Psoas muscle (tissue), 8 donors: ENCODE results near the gene KLHL29. TPM values are rescaled to one million over a fixed set of nuclear protein-coding genes. Genes with fewer than 3 reads are reported as not detected.

ENCODE experiments used
- ATAC-seq, 4 donors: fragments of 200-7000 bp; cut with Tn5 transposase; one replicate each; pipeline ENCODE4 v1.9.1; 2020; ENCODE audit warnings: moderate library complexity in 3 of 4, mild to moderate bottlenecking in 2 of 4
- DNase-seq, 2 donors: peaks; one replicate each; pipeline ENCODE4 v3.0.0-alpha.2; 2020
- H3K27ac ChIP-seq: fragments of 200-600 bp; one replicate; pipeline ENCODE4 v1.8.0; 2022
- H3K27me3 ChIP-seq, 3 donors: fragments of 200-600 bp in 1 of 3; one replicate each; pipeline versions ENCODE4 v1.6.1 to v1.8.0; 2013 to 2022; ENCODE audit warnings: low read length in 2 of 3, mild to moderate bottlenecking in 2 of 3, moderate library complexity in 1 of 3; ENCODE audit not compliant: insufficient read depth in 3 of 3
- H3K36me3 ChIP-seq, 2 donors: fragments of 200-600 bp in 1 of 2; one replicate each; pipeline versions ENCODE4 v1.6.1 to v1.8.0; 2013 to 2022; ENCODE audit warnings: low read depth in 1 of 2, mild to moderate bottlenecking in 1 of 2, moderate library complexity in 1 of 2; ENCODE audit not compliant: insufficient read depth in 1 of 2
- H3K4me1 ChIP-seq: fragments of 200-600 bp; one replicate; pipeline ENCODE4 v1.8.0; 2022
- H3K4me3 ChIP-seq: fragments of 200-600 bp; one replicate; pipeline ENCODE4 v1.8.0; 2022; ENCODE audit warnings: mild to moderate bottlenecking
- H3K9me3 ChIP-seq: fragments of 200-600 bp; one replicate; pipeline ENCODE4 v1.8.0; 2022
- WGBS, 3 donors: extraction: QIAGEN DNeasy Blood & Tissue Kit; methylation state at CpG; one replicate each; pipeline versions ENCODE4 v1.1.6 to v1.1.7; 2013; 5-methylcytosine and 5-hydroxymethylcytosine counted together
- intact Hi-C, 2 donors: fragments of 100-400 bp; cut with DNase I; formaldehyde crosslinking; loops; one replicate each; pipeline versions ENCODE4 v1.11.0 to v1.14.2; 2022
- polyA plus RNA-seq, 3 donors: library from polyadenylated mRNA; stranded (reverse); fragments of 200-250 nt; gene quantifications; one replicate each; pipeline ENCODE4 v1.2.3, GENCODE V29; 2013
- total RNA-seq, 4 donors: library from RNA; stranded (reverse); fragmentation: NEBNext Ultra II Directional in 2 of 4; extraction: Animal tissue kit (Norgen Biotek cat#: 25700) in 2 of 4; gene quantifications; one replicate each; pipeline versions ENCODE4 v1.2.1 to v1.2.4, GENCODE V29; 2021 to 2023
- TF ChIP-seq, protein P1 (sequence below): fragments of 200-600 bp; IDR thresholded peaks from one replicate; pipeline ENCODE4 v1.8.0; 2022; ENCODE audit warnings: antibody characterized with exemption
- donor health status: healthy with polysubstance abuse.
- donor health status: DM: no; HTN: no; CAD: no; lungs with moderate emphysema.
- donor health status: Bipolar disorder and iron deficiency.
- donor health status: healthy.
- donor health status: DM: yes; HTN: yes; CAD: no.
- donor health status: DM: no; HTN: no; CAD: no.
- donor health status: DM: no; HTN: no; CAD: no.
- donor health status: DM: yes; HTN: yes; CAD: no.

KLHL29 gene
- total and polyA plus RNA-seq, 7 donors: 4.4 to 14.1 (median 6.8) TPM

DNA sequence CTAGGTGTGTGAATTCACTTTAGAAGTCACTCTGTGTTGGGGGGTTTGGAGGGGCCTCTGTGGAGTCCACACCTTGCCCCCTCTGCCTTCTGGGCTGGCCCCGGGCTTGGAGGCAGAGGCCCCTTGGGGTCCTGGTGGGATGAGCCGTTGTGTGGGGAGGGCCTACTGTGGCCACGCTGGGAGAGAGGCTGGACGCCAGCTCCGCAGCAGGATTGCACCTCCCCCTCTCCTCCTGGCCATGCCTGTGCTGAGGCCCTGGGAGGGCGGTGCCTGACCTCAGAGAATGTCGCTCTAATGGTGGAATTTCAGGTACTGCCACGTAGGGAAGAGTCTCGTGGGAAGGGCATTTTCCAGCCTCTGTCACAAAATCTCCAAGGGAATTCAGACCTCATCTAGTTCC is 304.9 kb downstream of the KLHL29 start:
- Histone ChIP-seq H3K27me3 (peaks cover 0 to 2% (median 0%) of the 10 kb centered on the region in 3 donors), H3K9me3 (no peaks in the 10 kb centered on the region), H3K36me3 (peaks cover 0 to 29% of the 10 kb centered on the region in 2 donors), H3K4me3 (no peak overlapping the region), H3K4me1 (no peaks in the 10 kb centered on the region), H3K27ac (peak overlapping the region; percentile 54)
- WGBS, 3 donors: 86 to 92% (median 89%) methylated on average over 6 to 9 of the region's 9 CpGs
- ATAC-seq (no peak), DNase-seq (peak; percentile 4 to 38)
- TF ChIP-seq, protein P1, sequence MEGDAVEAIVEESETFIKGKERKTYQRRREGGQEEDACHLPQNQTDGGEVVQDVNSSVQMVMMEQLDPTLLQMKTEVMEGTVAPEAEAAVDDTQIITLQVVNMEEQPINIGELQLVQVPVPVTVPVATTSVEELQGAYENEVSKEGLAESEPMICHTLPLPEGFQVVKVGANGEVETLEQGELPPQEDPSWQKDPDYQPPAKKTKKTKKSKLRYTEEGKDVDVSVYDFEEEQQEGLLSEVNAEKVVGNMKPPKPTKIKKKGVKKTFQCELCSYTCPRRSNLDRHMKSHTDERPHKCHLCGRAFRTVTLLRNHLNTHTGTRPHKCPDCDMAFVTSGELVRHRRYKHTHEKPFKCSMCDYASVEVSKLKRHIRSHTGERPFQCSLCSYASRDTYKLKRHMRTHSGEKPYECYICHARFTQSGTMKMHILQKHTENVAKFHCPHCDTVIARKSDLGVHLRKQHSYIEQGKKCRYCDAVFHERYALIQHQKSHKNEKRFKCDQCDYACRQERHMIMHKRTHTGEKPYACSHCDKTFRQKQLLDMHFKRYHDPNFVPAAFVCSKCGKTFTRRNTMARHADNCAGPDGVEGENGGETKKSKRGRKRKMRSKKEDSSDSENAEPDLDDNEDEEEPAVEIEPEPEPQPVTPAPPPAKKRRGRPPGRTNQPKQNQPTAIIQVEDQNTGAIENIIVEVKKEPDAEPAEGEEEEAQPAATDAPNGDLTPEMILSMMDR: no peak
- intact Hi-C loops: no loop called here

- WGBS, 3 donors: 59 to 83% (median 75%) methylated on average over 31 of the region's 31 CpGs
- H3K9me3 ChIP-seq: no peaks in the 10 kb centered on the region
- H3K36me3 ChIP-seq: peaks cover 0 to 29% of the 10 kb centered on the region in 2 donors
- H3K4me1 ChIP-seq: no peaks in the 10 kb centered on the region
- DNase-seq (peak; percentile 13 to 63), ATAC-seq (peak; percentile 28 to 80 (median 72))
- H3K27ac ChIP-seq: peak overlapping the region; percentile 54
- H3K4me3 ChIP-seq: no peak overlapping the region
- H3K27me3 ChIP-seq: peaks cover 0 to 2% (median 0%) of the 10 kb centered on the region in 3 donors
- TF ChIP-seq, protein P1: no peak
- intact Hi-C loops: no loop called here
Observed at GRCh38 chr2:23690421-23691105, 305.6 kb downstream of the KLHL29 start.

GRCh38 chr2:23691106-23691470 is 306.1 kb downstream of the KLHL29 start:
- peak; percentile 13 to 26 for DNase-seq

DNA sequence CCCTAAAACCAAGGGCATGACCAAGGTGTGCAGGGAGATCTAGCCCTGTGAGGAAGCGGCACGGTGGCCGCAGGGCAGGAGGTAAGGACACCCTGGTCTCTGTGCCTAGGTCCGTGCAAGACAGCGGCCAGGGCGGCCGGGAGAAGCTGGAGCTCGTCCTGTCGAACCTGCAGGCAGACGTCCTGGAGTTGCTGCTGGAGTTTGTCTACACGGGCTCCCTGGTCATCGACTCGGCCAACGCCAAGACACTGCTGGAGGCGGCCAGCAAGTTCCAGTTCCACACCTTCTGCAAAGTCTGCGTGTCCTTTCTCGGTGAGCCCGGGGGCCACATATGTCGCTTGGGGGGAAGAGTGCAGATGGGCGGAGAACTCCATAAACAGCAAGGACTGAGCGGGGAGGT is 306.6 kb downstream of the KLHL29 start:
- 95 to 97% (median 96%) methylated on average over 21 of the region's 21 CpGs for WGBS, 3 donors
- H3K27me3 ChIP-seq: no peaks in the 10 kb centered on the region
- peak; percentile 15 to 52 for DNase-seq
- intact Hi-C loops: no loop called here
- no peak overlapping the region for H3K4me3 ChIP-seq
- no peak overlapping the region for H3K27ac ChIP-seq
- no peak for ATAC-seq
- H3K36me3 ChIP-seq: peaks cover 0 to 38% of the 10 kb centered on the region in 2 donors
- TF ChIP-seq, protein P1: no peak
- no peaks in the 10 kb centered on the region for H3K4me1 ChIP-seq
- H3K9me3 ChIP-seq: no peaks in the 10 kb centered on the region

More at GRCh38 chr2:23691106-23691470, 306.1 kb downstream of the KLHL29 start:
- H3K4me3 ChIP-seq: no peak overlapping the region
- H3K36me3 ChIP-seq: peaks cover 0 to 33% of the 10 kb centered on the region in 2 donors
- H3K27me3 ChIP-seq: peaks cover 0 to 2% (median 0%) of the 10 kb centered on the region in 3 donors
- TF ChIP-seq, protein P1: no peak
- no peaks in the 10 kb centered on the region for H3K9me3 ChIP-seq
- WGBS, 3 donors: 86 to 91% (median 86%) methylated on average over 10 of the region's 10 CpGs
- ATAC-seq: no peak
- H3K27ac ChIP-seq: no peak overlapping the region
- intact Hi-C loops: no loop called here
- no peaks in the 10 kb centered on the region for H3K4me1 ChIP-seq
